HepG2 (cell line): ENCODE results near the gene SSPN.

ENCODE experiments used
- FOXK2 ChIP-seq: fragments of 450-650 bp; IDR thresholded peaks from 2 replicates; pipeline ENCODE4 v1.6.1; 2016
- NR2C2 ChIP-seq: sonication (generic); formaldehyde crosslinking; IDR thresholded peaks from 2 replicates; pipeline ENCODE4 v1.4.0; 2020; ENCODE audit warnings: missing genetic modification reagents, mild to moderate bottlenecking, moderate library complexity, borderline replicate concordance
- SP1 ChIP-seq, 2 experiments: fragments of 450-650 bp in 1 of 2; sonication (generic) in 1 of 2; formaldehyde crosslinking in 1 of 2; IDR thresholded peaks; 2 replicates each; pipeline versions ENCODE4 v1.4.0 to v1.6.1; 2016 to 2020; ENCODE audit warnings: missing genetic modification reagents in 1 of 2
- TF ChIP-seq, protein P1 (sequence below): sonication (generic); formaldehyde crosslinking; IDR thresholded peaks from 2 replicates; pipeline ENCODE4 v1.8.1; 2023; ENCODE audit warnings: mild to moderate bottlenecking, missing genetic modification reagents

DNA sequence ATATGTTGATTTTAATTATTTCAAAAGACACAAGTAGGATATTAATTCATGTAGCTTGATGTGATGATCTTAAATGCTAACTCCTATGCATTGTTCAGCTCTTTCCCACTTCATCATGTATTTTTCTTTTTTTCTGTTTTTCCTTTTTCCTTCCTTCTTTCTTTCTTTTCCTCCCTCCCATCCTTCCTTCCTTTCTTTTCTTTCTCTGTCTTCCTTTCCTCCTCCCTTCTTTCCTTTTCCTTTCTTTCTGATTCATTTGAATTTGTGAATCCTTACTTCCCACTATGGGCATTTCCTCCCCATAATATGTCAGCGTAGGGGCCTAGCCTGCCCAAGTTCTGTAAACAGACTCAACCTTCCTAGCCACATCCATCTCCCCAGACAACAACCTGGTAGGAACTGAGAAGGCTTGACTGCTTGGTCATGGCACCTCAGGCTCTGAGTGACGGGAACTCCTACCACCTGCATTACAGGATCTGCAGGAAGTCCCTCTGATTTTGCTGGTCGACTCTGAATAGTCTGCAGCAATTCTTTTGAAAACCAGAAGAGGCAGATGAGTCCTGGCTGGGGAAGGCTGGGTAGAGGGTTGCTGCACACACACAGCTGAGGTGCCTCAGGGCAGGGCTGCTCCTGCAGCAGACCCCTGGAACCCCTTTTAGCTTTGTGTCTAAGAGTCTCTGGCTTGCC is 37.2 kb upstream of the SSPN start:
- no peak for TF ChIP-seq SP1 (IDR thresholded peaks at IDR 0.05)
- no peak for TF ChIP-seq SP1 (CRISPR knock-in tag; IDR thresholded peaks at IDR 0.05)
- TF ChIP-seq, protein P1, sequence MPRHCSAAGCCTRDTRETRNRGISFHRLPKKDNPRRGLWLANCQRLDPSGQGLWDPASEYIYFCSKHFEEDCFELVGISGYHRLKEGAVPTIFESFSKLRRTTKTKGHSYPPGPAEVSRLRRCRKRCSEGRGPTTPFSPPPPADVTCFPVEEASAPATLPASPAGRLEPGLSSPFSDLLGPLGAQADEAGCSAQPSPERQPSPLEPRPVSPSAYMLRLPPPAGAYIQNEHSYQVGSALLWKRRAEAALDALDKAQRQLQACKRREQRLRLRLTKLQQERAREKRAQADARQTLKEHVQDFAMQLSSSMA (CRISPR knock-in tag): no peak
- no peak for TF ChIP-seq NR2C2
- TF ChIP-seq FOXK2: no peak
